ENCODE measurements around the gene TRIM37.

The TRIM37 gene

GRCh38 chr17:58985367-58985766 is 121.3 kb downstream of the TRIM37 start:
- H3K27me3 ChIP-seq (ENCODE audit: low read length) = no peaks in the 10 kb centered on the region
- H4K20me1 ChIP-seq (ENCODE audit: low read depth, low read length) = no peaks in the 10 kb centered on the region
- H3K9ac ChIP-seq (ENCODE audit: low read length) = no peak overlapping the region
- H3K27ac ChIP-seq (ENCODE audit: low read depth, low read length) = no peak overlapping the region
- H3K36me3 ChIP-seq (ENCODE audit: low read length) = no peaks in the 10 kb centered on the region
- no peaks in the 10 kb centered on the region for H3K9me2 ChIP-seq (replicated peaks; ENCODE audit: insufficient read depth, low read length)
- H3K79me2 ChIP-seq (ENCODE audit: insufficient read depth, low read length) = no peaks in the 10 kb centered on the region
- no peaks in the 10 kb centered on the region for H3K9me3 ChIP-seq (ENCODE audit: insufficient read depth, low read length)
- H3K4me3 ChIP-seq (ENCODE audit: insufficient read depth, low read length, poor library complexity, severe bottlenecking) = no peak overlapping the region
- H3F3A ChIP-seq (ENCODE audit: insufficient read depth) = no peaks in the 10 kb centered on the region
- no peak overlapping the region for H2AFZ ChIP-seq (ENCODE audit: low read depth, low read length, severe bottlenecking)
- no peak overlapping the region for H3K4me2 ChIP-seq (ENCODE audit: low read depth, low read length, poor library complexity, severe bottlenecking)
- TF ChIP-seq CTCF (IDR thresholded peaks at IDR 0.05; ENCODE audit: insufficient read depth, low read length, poor library complexity, severe bottlenecking) = no peak
- TF ChIP-seq EZH2phosphoT487 (conservative IDR thresholded peaks at IDR 0.05; ENCODE audit: low read length) = no peak

DNA sequence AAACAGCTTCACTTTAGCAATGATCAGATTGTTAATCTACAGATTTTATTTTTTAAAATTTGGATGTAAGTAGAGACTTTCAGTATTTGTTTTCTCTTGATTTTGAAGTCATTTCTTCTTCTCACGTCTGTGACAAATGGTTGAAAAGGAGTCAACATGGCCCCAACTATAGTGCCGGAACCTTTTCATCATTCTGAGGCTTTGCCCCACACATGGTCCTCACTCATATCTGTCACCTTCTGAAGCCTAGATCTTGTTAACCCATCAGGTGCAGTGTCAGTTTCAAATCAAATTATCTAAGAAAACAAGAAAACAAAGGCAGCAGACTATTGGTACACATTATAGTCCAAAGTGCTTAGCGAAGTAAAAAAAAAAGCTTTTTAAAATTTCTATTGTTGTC is 124.1 kb downstream of the TRIM37 start:
- Histone ChIP-seq H3F3A (ENCODE audit: insufficient read depth) (no peaks in the 10 kb centered on the region), H3K79me2 (ENCODE audit: insufficient read depth, low read length) (no peaks in the 10 kb centered on the region), H3K9me3 (ENCODE audit: insufficient read depth, low read length) (no peaks in the 10 kb centered on the region), H3K27ac (ENCODE audit: low read depth, low read length) (no peak overlapping the region), H3K36me3 (ENCODE audit: low read length) (no peaks in the 10 kb centered on the region), H4K20me1 (ENCODE audit: low read depth, low read length) (no peaks in the 10 kb centered on the region), H3K9ac (ENCODE audit: low read length) (no peak overlapping the region), H3K4me3 (ENCODE audit: insufficient read depth, low read length, poor library complexity, severe bottlenecking) (no peak overlapping the region), H3K9me2 (replicated peaks; ENCODE audit: insufficient read depth, low read length) (no peaks in the 10 kb centered on the region), H2AFZ (ENCODE audit: low read depth, low read length, severe bottlenecking) (no peak overlapping the region), H3K4me2 (ENCODE audit: low read depth, low read length, poor library complexity, severe bottlenecking) (no peak overlapping the region), H3K27me3 (ENCODE audit: low read length) (no peaks in the 10 kb centered on the region)
- no peak for TF ChIP-seq EZH2phosphoT487 (conservative IDR thresholded peaks at IDR 0.05; ENCODE audit: low read length)
- no peak for TF ChIP-seq CTCF (IDR thresholded peaks at IDR 0.05; ENCODE audit: insufficient read depth, low read length, poor library complexity, severe bottlenecking)

DNA sequence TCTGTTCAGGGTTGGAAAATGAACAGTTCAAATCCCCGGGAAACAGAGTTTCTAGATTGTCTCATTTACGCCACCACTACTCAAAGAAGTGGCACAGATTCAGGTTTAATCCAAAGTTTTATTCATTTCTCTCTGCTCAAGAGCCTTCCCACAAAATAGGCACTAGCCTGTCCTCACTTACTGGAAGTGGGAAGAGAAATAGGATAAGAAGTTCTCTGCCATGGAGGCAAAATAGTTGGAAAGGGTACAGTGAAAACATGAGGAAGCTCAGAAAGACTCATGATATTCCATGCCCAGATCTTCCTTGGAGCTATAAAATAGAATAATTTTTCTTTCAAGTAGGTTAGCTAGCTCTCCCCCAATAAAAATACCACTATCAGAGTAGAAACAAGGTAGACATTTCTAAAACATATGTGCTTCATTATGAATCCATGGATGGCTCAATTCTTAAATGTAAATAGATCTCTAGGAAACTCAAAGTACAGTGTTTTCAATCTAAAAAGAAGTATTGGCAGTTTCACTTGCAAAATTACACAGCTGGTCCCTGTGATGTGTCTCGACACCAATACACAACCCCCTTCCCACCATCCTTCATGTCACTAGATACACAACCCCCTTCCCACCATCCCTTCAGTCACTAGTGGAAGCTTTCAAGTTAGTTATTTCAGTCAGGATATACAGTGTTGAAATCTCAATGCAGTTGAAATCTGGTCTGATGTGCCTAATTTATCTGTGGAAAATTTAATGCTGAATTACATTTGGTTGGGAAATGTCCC is 125.8 kb downstream of the TRIM37 start:
- TF ChIP-seq EZH2phosphoT487 (conservative IDR thresholded peaks at IDR 0.05; ENCODE audit: low read length) = no peak
- TF ChIP-seq CTCF (IDR thresholded peaks at IDR 0.05; ENCODE audit: insufficient read depth, low read length, poor library complexity, severe bottlenecking) = no peak
- no peak overlapping the region for H2AFZ ChIP-seq (ENCODE audit: low read depth, low read length, severe bottlenecking)

More for the DNA sequence above, 125.8 kb downstream of the TRIM37 start:
- no peaks in the 10 kb centered on the region for H3K9me2 ChIP-seq (replicated peaks; ENCODE audit: insufficient read depth, low read length)
- H3K9ac ChIP-seq (ENCODE audit: low read length) = no peak overlapping the region
- no peak overlapping the region for H3K27ac ChIP-seq (ENCODE audit: low read depth, low read length)
- H3K4me3 ChIP-seq (ENCODE audit: insufficient read depth, low read length, poor library complexity, severe bottlenecking) = no peak overlapping the region
- H3K27me3 ChIP-seq (ENCODE audit: low read length) = no peaks in the 10 kb centered on the region
- no peaks in the 10 kb centered on the region for H3F3A ChIP-seq (ENCODE audit: insufficient read depth)
- H3K79me2 ChIP-seq (ENCODE audit: insufficient read depth, low read length) = no peaks in the 10 kb centered on the region
- H3K9me3 ChIP-seq (ENCODE audit: insufficient read depth, low read length) = no peaks in the 10 kb centered on the region
- H4K20me1 ChIP-seq (ENCODE audit: low read depth, low read length) = no peaks in the 10 kb centered on the region
- H3K4me2 ChIP-seq (ENCODE audit: low read depth, low read length, poor library complexity, severe bottlenecking) = no peak overlapping the region
- no peaks in the 10 kb centered on the region for H3K36me3 ChIP-seq (ENCODE audit: low read length)

All from SU-DHL-6 (cell line).